HG02884 (cell line): Measurements from ENCODE around the gene PCDHAC1.
"Not testable (repeated sequence)": the region's sequence is repeated elsewhere in the genome, so short reads cannot be mapped to it uniquely, and the experiment has no call there.

Experiments used
- ATAC-seq: cut with Tn5 transposase; IDR thresholded peaks from one replicate; pipeline ENCODE4 v1.9.1; 2021; ENCODE audit warnings: mild to moderate bottlenecking, moderate library complexity; ENCODE audit not compliant: unreplicated experiment

Gene PCDHAC1

GRCh38 chr5:140925806-140926442 is at the start of gene PCDHAC1:
PCDHAC1 (plus strand) TSS chr5:140926299; CDS start chr5:140926893, 594 bp downstream.
- no peak for ATAC-seq

- ATAC-seq = not testable (repeated sequence)
These were observed 49.4 kb upstream of the PCDHAC1 start for GRCh38 chr5:140876541-140877261.

GRCh38 chr5:140877262-140877581 is 48.9 kb upstream of the PCDHAC1 start:
- no peak for ATAC-seq

GRCh38 chr5:140881889-140882590 is 44.1 kb upstream of the PCDHAC1 start, which contains the start of gene PCDHA13:
PCDHA13 (plus strand) TSS chr5:140882124; CDS start chr5:140882269, 145 bp downstream.
- ATAC-seq = no peak

- ATAC-seq = no peak
These were observed 43.6 kb upstream of the PCDHAC1 start for GRCh38 chr5:140882591-140882899.

GRCh38 chr5:140883373-140883772 is 42.7 kb upstream of the PCDHAC1 start:
- ATAC-seq = no peak

- no peak for ATAC-seq
These were observed 42.0 kb upstream of the PCDHAC1 start for GRCh38 chr5:140883927-140884697.

GRCh38 chr5:140916325-140916724 is 9.8 kb upstream of the PCDHAC1 start:
- no peak for ATAC-seq

- no peak for ATAC-seq
These were observed 2.5 kb upstream of the PCDHAC1 start for GRCh38 chr5:140923601-140924000.

GRCh38 chr5:140926443-140927227 is 536 bp downstream of the PCDHAC1 start:
- no peak for ATAC-seq

- no peak for ATAC-seq
These were observed 1.1 kb downstream of the PCDHAC1 start for GRCh38 chr5:140927228-140927573.

- no peak for ATAC-seq
These were observed 9.0 kb downstream of the PCDHAC1 start for GRCh38 chr5:140934964-140935606.

GRCh38 chr5:140946578-140946977 is 20.5 kb downstream of the PCDHAC1 start:
- ATAC-seq = no peak

GRCh38 chr5:140951636-140952035 is 25.5 kb downstream of the PCDHAC1 start:
- ATAC-seq = no peak

- no peak for ATAC-seq
These were observed 27.1 kb downstream of the PCDHAC1 start for GRCh38 chr5:140953234-140953633.

- ATAC-seq = no peak
These were observed 36.1 kb downstream of the PCDHAC1 start for GRCh38 chr5:140962190-140962589.

- no peak for ATAC-seq
These were observed 38.3 kb downstream of the PCDHAC1 start for GRCh38 chr5:140964356-140964755.

- no peak for ATAC-seq
These were observed 39.8 kb downstream of the PCDHAC1 start for GRCh38 chr5:140965905-140966292.

GRCh38 chr5:140966293-140967225 is 40.5 kb downstream of the PCDHAC1 start, which contains the start of gene PCDHAC2:
PCDHAC2 (plus strand) TSS chr5:140966476; CDS start chr5:140966767, 291 bp downstream.
- no peak for ATAC-seq
